GM19467 (cell line): ENCODE measurements around the gene HEXIM2.

ENCODE experiments used
- ATAC-seq: cut with Tn5 transposase; IDR thresholded peaks from one replicate; pipeline ENCODE4 v1.9.1; 2021; ENCODE audit warnings: mild to moderate bottlenecking, moderate library complexity; ENCODE audit not compliant: unreplicated experiment

The HEXIM2 gene

GRCh38 chr17:45127548-45128300, 34.0 kb upstream of the HEXIM2 start:
- ATAC-seq: no peak

- ATAC-seq: no peak
Measured at GRCh38 chr17:45128331-45128730, 33.3 kb upstream of the HEXIM2 start.

- no peak for ATAC-seq
Measured at GRCh38 chr17:45128989-45129388, 32.7 kb upstream of the HEXIM2 start.

- ATAC-seq: no peak
Measured at GRCh38 chr17:45129426-45129939, 32.2 kb upstream of the HEXIM2 start.

GRCh38 chr17:45129940-45130680, 31.6 kb upstream of the HEXIM2 start:
- no peak for ATAC-seq

GRCh38 chr17:45130681-45131615, 30.7 kb upstream of the HEXIM2 start:
- ATAC-seq: no peak

GRCh38 chr17:45131616-45132319, 29.9 kb upstream of the HEXIM2 start:
- no peak for ATAC-seq

- no peak for ATAC-seq
Measured at GRCh38 chr17:45132320-45132571, 29.4 kb upstream of the HEXIM2 start, which contains the start of gene PLCD3. Gene PLCD3, minus strand, starts transcription at chr17:45132515. Its CDS starts 105 bp downstream, at chr17:45132410.

- no peak for ATAC-seq
Measured at GRCh38 chr17:45132572-45133463, 28.9 kb upstream of the HEXIM2 start.

GRCh38 chr17:45135192-45135977, 26.3 kb upstream of the HEXIM2 start, which contains the start of gene ACBD4:
Gene ACBD4, plus strand, starts transcription at chr17:45135687. Its CDS starts 458 bp downstream, at chr17:45136145.
- ATAC-seq: peak; percentile 77

- no peak for ATAC-seq
Measured at GRCh38 chr17:45135978-45136791, 25.5 kb upstream of the HEXIM2 start.

- ATAC-seq: no peak
Measured at GRCh38 chr17:45136846-45137560, 24.7 kb upstream of the HEXIM2 start.

- no peak for ATAC-seq
Measured at GRCh38 chr17:45137561-45138305, 23.9 kb upstream of the HEXIM2 start.

- no peak for ATAC-seq
Measured at GRCh38 chr17:45138911-45139532, 22.7 kb upstream of the HEXIM2 start.

GRCh38 chr17:45139533-45139920, 22.1 kb upstream of the HEXIM2 start:
- ATAC-seq: no peak

- ATAC-seq: no peak
Measured at GRCh38 chr17:45143094-45143670, 18.5 kb upstream of the HEXIM2 start.
